Vagina (tissue), 2 donors: ENCODE measurements around the gene SLC22A23.

Experiments used
- POLR2A ChIP-seq, 2 donors: fragments of 450-650 bp; IDR thresholded peaks; one replicate each; pipeline ENCODE4 v1.6.1; 2017; ENCODE audit warnings: antibody characterized with exemption in 2 of 2, mild to moderate bottlenecking in 2 of 2, moderate library complexity in 2 of 2
- TF ChIP-seq, protein P1 (sequence below), 3 experiments: fragments of 450-650 bp in 2 of 3; fragments of 200-600 bp in 1 of 3; sonication (generic) in 1 of 3; IDR thresholded peaks; one replicate each; pipeline ENCODE4 v1.5.1; 2017 to 2019; ENCODE audit warnings: antibody characterized with exemption in 3 of 3, mild to moderate bottlenecking in 2 of 3, moderate library complexity in 2 of 3

DNA sequence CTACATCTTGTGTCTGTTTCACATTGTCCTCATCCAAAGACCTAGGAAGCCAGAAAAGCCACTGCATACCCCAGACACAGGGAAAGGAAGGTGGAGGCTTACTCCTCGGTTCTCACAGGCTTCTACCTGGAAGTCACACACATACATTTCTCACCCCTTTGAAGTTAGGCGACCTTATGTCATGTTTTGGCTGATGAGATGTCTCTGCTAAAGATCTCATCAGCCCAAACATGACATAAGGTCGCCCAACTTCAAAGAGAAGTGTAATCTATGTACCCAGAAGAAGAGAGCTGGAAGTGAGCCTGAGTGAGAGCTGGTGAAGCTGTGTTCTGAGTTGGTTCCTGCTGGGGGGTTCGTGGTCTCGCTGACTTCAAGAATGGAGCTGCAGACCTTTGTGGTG is 47.5 kb upstream of the SLC22A23 start:
- TF ChIP-seq, protein P1, sequence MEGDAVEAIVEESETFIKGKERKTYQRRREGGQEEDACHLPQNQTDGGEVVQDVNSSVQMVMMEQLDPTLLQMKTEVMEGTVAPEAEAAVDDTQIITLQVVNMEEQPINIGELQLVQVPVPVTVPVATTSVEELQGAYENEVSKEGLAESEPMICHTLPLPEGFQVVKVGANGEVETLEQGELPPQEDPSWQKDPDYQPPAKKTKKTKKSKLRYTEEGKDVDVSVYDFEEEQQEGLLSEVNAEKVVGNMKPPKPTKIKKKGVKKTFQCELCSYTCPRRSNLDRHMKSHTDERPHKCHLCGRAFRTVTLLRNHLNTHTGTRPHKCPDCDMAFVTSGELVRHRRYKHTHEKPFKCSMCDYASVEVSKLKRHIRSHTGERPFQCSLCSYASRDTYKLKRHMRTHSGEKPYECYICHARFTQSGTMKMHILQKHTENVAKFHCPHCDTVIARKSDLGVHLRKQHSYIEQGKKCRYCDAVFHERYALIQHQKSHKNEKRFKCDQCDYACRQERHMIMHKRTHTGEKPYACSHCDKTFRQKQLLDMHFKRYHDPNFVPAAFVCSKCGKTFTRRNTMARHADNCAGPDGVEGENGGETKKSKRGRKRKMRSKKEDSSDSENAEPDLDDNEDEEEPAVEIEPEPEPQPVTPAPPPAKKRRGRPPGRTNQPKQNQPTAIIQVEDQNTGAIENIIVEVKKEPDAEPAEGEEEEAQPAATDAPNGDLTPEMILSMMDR (IDR thresholded peaks at IDR 0.05), result no peak
- no peak for TF ChIP-seq POLR2A (IDR thresholded peaks at IDR 0.05)
